Testis (tissue), 2 donors: ENCODE results near the gene KRTAP29-1.

Experiments used
- CTCF ChIP-seq, 3 experiments: fragments of 450-650 bp in 2 of 3; fragments of 200-600 bp in 1 of 3; sonication (generic) in 1 of 3; IDR thresholded peaks; one replicate each; pipeline ENCODE4 v1.5.1; 2016 to 2019; ENCODE audit warnings: antibody characterized with exemption in 3 of 3, mild to moderate bottlenecking in 2 of 3, moderate library complexity in 1 of 3
- POLR2A ChIP-seq: fragments of 450-650 bp; IDR thresholded peaks from one replicate; pipeline ENCODE4 v1.6.1; 2017; ENCODE audit warnings: antibody characterized with exemption, mild to moderate bottlenecking, moderate library complexity

- TF ChIP-seq CTCF (IDR thresholded peaks at IDR 0.05) (no peak), POLR2A (no peak)
These were observed 47.8 kb downstream of the KRTAP29-1 start for GRCh38 chr17:41254861-41255260.
